NCI-H2196 (cell line): ENCODE results near the gene REXO1.

Experiments used
- DNase-seq: peaks from one replicate; lab custom pipeline; 2025; ENCODE audit not compliant: unreplicated experiment; lab: John Stamatoyannopoulos, UW

The REXO1 gene

GRCh38 chr19:1860821-1861598 is 12.7 kb upstream of the REXO1 start:
- no peak for DNase-seq

GRCh38 chr19:1860042-1860775 is 11.9 kb upstream of the REXO1 start:
- peak; percentile 33 for DNase-seq

- DNase-seq: no peak
Measured at GRCh38 chr19:1859331-1859781, 11.1 kb upstream of the REXO1 start.

GRCh38 chr19:1858412-1859081 is 10.3 kb upstream of the REXO1 start:
- no peak for DNase-seq

GRCh38 chr19:1857648-1858326 is 9.5 kb upstream of the REXO1 start:
- DNase-seq: no peak

- no peak for DNase-seq
Measured at GRCh38 chr19:1856698-1857603, 8.7 kb upstream of the REXO1 start.

GRCh38 chr19:1856345-1856697 is 8.0 kb upstream of the REXO1 start:
- no peak for DNase-seq

GRCh38 chr19:1855828-1856255 is 7.6 kb upstream of the REXO1 start:
- DNase-seq: no peak

GRCh38 chr19:1855040-1855827 is 7.0 kb upstream of the REXO1 start:
- peak; percentile 88 for DNase-seq

GRCh38 chr19:1854542-1855039 is 6.3 kb upstream of the REXO1 start:
- no peak for DNase-seq

GRCh38 chr19:1854039-1854541 is 5.8 kb upstream of the REXO1 start:
- DNase-seq: no peak

- peak; percentile 86 for DNase-seq
Measured at GRCh38 chr19:1853295-1854038, 5.2 kb upstream of the REXO1 start.

GRCh38 chr19:1852581-1853128 is 4.4 kb upstream of the REXO1 start:
- DNase-seq: no peak

GRCh38 chr19:1851654-1852580 is 3.6 kb upstream of the REXO1 start:
- DNase-seq: no peak

GRCh38 chr19:1850809-1851653 is 2.7 kb upstream of the REXO1 start:
- DNase-seq: no peak

- DNase-seq: no peak
Measured at GRCh38 chr19:1849886-1850398, 1.7 kb upstream of the REXO1 start.
